Measurements from ENCODE around the gene JAK3.

Gene JAK3

DNA sequence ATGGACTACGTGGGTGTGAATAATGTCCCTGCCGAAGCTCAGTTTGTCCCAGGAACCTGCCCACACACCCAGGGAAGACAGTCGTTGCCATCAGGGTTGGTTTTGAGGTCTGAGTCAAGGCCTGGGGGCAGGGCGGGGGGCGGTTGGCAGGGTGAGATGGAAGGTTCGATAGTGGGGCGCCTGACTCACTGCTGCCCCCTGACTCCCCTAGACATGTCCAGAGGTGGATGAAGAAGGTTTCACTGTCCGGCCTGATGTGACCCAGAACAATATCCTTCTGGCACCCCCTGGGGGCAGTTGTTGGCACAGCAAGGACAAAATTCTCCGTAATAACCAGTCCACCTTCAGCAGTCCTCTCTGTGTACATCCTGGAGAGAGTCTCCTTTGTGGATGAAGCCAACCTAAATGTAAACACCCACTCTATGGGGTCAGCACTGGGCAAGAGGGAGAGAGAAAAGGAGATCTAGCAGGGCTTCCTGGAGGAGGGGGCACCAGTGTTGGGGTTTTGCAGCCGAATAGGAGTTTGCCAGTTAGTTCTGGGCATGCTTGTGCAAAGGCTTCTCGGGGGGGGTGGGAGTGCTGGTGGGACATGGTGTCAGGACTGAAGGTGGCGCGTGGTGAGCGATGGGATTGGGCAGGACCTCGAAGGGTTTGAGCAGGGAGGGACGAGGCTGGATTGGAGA, 72.4 kb downstream of the JAK3 start:
- DNase-seq, result no peak

Data from T1000 (cell line).